ENCODE measurements around the gene XYLT2. TPM values are rescaled to one million over a fixed set of nuclear protein-coding genes. Genes with fewer than 3 reads are reported as not detected.

Gene XYLT2
- total RNA-seq, 4 donors from 2014 or later: 17.7 to 41.3 (median 27.1) TPM

DNA sequence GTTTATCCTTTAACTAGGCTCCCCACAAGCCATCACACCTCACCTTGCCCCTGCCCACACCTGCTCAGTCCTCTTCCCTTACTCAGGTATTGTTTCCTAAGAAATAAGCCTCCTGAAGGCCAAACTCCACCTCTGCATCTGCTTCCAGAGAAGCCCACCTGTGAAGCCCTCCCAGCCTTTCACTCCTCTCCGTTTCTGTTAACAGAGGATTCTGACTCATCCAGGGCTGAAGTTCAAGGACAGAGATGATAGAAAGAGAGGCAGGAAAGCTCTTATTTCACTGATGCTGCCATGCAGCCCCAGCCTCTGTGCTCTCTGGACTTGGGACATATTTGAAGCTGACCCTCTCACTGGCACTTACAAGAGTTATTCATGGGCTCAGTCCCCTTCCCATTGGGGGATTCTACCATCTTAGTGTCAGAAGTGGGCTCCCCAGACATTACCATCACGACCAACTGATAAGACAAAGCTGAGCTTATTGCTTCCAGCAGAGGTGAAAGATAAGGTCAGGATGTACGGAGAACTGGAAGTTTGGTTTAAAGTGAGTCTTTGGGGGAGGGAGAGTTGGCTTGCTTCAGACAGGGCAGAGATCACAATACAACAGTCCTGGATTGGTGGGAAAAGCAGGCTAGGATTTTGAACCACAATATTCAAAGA, 35.3 kb upstream of the XYLT2 start:
- Histone ChIP-seq H3K27me3 (no peaks in the 10 kb centered on the region), H3K9me3 (no peaks in the 10 kb centered on the region), H3K4me1 (no peaks in the 10 kb centered on the region), H3K4me3 (no peak overlapping the region), H3K27ac (no peak overlapping the region), H3K36me3 (no peaks in the 10 kb centered on the region)
- no peak for TF ChIP-seq POLR2A (IDR thresholded peaks at IDR 0.05)
- TF ChIP-seq, protein P1, sequence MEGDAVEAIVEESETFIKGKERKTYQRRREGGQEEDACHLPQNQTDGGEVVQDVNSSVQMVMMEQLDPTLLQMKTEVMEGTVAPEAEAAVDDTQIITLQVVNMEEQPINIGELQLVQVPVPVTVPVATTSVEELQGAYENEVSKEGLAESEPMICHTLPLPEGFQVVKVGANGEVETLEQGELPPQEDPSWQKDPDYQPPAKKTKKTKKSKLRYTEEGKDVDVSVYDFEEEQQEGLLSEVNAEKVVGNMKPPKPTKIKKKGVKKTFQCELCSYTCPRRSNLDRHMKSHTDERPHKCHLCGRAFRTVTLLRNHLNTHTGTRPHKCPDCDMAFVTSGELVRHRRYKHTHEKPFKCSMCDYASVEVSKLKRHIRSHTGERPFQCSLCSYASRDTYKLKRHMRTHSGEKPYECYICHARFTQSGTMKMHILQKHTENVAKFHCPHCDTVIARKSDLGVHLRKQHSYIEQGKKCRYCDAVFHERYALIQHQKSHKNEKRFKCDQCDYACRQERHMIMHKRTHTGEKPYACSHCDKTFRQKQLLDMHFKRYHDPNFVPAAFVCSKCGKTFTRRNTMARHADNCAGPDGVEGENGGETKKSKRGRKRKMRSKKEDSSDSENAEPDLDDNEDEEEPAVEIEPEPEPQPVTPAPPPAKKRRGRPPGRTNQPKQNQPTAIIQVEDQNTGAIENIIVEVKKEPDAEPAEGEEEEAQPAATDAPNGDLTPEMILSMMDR (IDR thresholded peaks at IDR 0.05): no peak
- no peak for DNase-seq

DNA sequence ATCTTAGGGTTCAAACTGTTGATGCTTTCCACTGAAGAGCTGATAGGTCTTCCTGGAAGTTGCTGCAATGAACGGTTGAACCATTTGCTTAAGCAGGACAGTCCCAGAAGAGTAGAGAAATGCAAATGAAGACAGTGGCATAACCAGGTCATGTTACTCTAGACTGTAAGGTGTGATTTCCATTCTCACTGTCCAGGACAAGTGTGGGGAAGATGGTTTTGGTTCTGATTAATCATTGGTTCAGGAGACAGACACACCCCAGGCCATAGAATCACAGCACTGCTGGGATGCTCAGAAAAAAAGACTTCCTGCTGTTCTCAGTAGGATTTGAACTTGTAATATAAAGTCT, 34.8 kb upstream of the XYLT2 start:
- TF ChIP-seq POLR2A (IDR thresholded peaks at IDR 0.05): no peak
- TF ChIP-seq, protein P1 (IDR thresholded peaks at IDR 0.05): no peak
- Histone ChIP-seq H3K4me1 (no peaks in the 10 kb centered on the region), H3K9me3 (no peaks in the 10 kb centered on the region), H3K4me3 (no peak overlapping the region), H3K36me3 (no peaks in the 10 kb centered on the region), H3K27ac (no peak overlapping the region), H3K27me3 (no peaks in the 10 kb centered on the region)
- DNase-seq: no peak

DNA sequence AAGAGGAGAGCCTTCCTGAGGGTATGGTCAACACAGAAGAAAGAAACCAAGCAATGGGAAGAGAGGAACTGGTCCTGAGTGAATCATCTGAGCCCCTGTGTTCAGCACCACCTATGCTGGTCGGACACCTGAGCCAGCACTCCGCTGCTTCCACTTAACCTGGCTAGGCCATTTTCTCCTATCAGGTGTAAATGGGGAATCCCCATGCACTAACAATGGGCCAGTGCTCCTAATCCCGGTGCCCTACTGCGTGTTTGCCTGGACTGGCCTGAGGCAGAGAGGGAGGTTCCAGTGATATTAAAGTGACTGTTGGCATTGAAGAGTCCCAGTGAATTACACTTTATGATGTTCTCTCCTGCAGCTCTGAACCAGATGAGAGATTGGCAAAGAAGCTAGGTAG, 34.4 kb upstream of the XYLT2 start:
- Histone ChIP-seq H3K9me3 (no peaks in the 10 kb centered on the region), H3K4me1 (no peaks in the 10 kb centered on the region), H3K4me3 (no peak overlapping the region), H3K36me3 (no peaks in the 10 kb centered on the region), H3K27me3 (no peaks in the 10 kb centered on the region), H3K27ac (no peak overlapping the region)
- TF ChIP-seq, protein P1 (IDR thresholded peaks at IDR 0.05): no peak
- TF ChIP-seq POLR2A (IDR thresholded peaks at IDR 0.05): no peak
- no peak for DNase-seq

DNA sequence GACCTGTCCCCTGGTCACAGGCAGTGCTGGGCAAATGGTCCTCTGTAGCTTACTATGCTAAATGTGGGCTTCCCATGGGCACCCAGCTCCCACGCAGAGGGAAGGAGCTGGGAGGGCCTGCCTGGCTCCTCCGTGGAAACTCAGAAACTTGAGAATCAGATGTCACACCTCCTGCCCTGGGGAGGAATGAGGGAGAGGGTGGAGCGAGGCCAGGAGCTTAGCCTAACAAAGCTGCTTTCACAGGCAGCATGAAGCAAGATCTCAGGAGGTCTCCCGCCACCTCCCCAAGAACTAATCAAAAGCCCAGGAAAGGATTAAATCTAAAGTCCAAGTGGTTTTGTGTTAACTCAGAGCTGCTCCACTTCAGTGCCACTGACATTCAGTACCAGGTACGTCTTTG, 33.6 kb upstream of the XYLT2 start:
- no peak for DNase-seq
- Histone ChIP-seq H3K27ac (no peak overlapping the region), H3K9me3 (no peaks in the 10 kb centered on the region), H3K36me3 (no peaks in the 10 kb centered on the region), H3K27me3 (no peaks in the 10 kb centered on the region), H3K4me3 (no peak overlapping the region), H3K4me1 (no peaks in the 10 kb centered on the region)
- TF ChIP-seq, protein P1 (IDR thresholded peaks at IDR 0.05): no peak
- TF ChIP-seq POLR2A (IDR thresholded peaks at IDR 0.05): no peak

DNA sequence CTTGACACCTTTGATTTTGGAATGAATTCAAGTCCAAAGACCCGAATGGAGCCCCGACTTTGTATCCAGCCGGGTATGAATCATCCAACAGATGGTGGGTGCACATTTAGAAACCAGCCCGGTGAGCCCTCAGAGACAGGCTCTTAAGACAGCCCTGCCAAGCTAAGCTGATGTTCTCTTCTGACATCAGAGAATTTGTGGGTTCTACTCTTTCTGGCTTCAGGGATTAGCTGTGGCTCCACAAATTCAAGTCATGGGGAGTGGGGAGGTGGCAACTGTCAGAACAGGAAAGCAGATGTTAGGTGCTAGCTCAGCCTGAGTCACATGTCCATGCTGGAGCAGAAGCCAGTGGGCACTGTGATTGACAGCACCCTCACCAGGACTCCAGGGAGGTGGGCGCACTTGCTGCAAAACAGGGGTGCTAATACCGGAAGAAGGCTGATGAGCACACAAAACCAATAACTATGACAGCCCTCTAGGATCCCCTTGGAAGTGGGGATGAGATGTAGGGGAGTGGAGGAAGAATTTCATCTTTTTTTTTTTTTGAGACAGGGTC, 31.4 kb upstream of the XYLT2 start:
- no peak overlapping the region for H3K4me3 ChIP-seq
- no peak overlapping the region for H3K27ac ChIP-seq
- H3K36me3 ChIP-seq: no peaks in the 10 kb centered on the region
- DNase-seq: no peak
- no peak for TF ChIP-seq POLR2A (IDR thresholded peaks at IDR 0.05)
- TF ChIP-seq, protein P1 (IDR thresholded peaks at IDR 0.05): no peak
- H3K4me1 ChIP-seq: no peaks in the 10 kb centered on the region
- H3K27me3 ChIP-seq: no peaks in the 10 kb centered on the region
- H3K9me3 ChIP-seq: no peaks in the 10 kb centered on the region
